NCI-H2227 treated with DMSO at 0.1 percent for 48 hours (cell line): ENCODE results near the gene PJA1.

ENCODE experiments used
- DNase-seq: peaks from one replicate; lab custom pipeline; 2025; lab: John Stamatoyannopoulos, UW

The PJA1 gene

DNA sequence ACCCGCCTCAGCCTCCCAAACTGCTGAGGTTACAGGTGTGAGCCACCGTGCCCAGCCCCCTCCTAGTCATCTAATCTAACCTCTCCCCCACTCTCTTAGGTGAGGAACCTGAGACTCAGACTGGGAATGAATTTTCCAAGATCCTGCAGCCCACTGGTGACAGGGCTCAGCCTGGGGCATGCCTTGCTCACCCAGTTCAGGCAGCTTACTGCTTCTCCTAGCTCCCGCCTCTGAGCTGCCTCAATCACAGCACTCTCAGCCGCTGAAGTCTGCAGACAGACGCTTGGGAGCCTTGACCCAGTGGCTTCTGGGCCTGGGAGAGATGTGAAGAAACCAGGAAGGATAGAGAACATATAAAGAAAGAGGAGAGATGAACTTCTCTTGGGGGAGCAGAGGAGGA lies 24.4 kb downstream of the PJA1 start:
- DNase-seq, result no peak

DNA sequence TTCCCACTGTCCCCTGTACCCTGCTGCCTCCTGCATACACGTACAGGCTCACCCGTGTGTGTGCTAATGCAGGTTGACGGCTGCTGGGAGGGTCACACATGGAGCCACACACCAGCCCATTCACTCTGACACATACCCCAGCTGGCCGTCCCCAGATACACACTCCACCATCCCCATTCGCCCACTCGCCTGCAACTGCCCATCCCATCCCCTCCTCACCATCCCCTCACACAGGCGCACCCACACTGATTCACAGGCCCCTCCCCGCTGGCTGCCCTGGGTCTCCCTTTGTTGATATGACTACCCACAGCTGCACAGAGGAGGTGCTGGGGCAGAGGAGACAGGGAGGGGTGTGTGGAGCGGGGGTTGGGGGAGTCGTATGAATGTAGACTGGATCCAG lies 25.7 kb downstream of the PJA1 start:
- no peak for DNase-seq

DNA sequence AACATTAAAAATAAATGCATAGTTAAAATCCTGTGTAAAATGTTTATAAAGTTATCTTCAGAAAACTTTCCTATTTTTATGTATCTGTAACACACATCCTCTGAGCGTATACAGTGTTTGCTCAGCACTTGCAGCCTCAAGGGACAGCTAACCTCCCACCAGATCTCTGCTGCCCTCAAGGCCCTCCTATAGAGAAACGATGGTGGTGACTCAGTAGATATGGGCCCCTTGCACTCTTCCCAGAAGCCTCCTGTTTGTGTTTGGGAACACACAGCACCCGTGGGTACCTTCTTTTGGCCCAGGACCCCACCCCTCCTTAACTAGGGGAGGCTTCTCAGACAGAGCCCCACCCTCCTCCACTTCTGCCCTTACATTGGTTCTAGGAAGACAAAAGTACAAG lies 26.7 kb downstream of the PJA1 start:
- DNase-seq, result no peak

DNA sequence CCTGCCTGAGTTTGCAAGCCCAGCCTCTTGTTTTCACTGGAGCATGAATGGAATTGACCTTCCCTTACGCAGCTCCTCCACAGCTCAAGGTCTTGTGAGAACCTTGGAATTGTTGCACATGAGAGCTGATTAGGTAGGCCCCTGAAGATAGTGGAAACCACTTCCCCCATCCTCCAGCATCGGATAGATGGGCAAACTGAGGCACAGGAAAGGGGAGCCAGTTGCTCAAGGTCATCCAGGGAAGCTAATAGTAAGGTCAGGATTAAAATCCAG lies 27.2 kb downstream of the PJA1 start:
- DNase-seq, result no peak

DNA sequence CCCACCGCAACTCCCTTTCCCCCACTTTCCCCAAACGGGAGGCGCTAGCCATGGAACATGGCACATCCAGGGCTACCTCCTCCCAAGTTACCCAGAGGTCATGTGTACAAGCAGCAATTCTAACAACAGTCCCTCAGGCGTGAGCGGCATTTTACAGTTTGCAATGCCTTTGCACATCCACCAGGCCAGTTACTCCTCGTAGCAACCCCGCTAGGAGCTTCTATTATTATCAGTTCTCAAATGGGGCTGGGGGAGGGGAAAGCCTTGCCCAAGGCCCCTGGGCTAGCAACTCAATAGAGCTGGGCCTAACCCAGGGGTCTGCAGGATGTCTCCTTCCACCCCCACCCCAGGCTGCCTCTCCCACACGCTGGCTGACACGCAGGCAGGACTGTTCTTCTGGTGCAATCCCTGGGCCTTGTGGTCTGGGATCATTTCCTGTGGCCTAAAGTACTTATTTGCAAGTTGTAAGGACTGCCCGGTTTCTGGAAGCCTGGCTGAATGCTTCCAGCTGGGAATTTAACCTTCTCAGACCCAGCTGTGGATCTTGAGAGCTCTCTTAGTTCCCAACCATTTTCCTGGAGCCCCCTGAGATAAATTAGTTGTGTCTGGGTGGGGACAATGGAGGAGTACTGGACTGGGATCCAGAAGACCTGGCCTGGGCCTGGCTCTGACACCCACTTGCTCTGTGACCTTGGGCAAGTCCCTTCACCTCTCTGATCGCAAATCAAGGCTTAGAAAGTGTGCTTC lies 27.7 kb downstream of the PJA1 start:
- DNase-seq, result peak; percentile 61

DNA sequence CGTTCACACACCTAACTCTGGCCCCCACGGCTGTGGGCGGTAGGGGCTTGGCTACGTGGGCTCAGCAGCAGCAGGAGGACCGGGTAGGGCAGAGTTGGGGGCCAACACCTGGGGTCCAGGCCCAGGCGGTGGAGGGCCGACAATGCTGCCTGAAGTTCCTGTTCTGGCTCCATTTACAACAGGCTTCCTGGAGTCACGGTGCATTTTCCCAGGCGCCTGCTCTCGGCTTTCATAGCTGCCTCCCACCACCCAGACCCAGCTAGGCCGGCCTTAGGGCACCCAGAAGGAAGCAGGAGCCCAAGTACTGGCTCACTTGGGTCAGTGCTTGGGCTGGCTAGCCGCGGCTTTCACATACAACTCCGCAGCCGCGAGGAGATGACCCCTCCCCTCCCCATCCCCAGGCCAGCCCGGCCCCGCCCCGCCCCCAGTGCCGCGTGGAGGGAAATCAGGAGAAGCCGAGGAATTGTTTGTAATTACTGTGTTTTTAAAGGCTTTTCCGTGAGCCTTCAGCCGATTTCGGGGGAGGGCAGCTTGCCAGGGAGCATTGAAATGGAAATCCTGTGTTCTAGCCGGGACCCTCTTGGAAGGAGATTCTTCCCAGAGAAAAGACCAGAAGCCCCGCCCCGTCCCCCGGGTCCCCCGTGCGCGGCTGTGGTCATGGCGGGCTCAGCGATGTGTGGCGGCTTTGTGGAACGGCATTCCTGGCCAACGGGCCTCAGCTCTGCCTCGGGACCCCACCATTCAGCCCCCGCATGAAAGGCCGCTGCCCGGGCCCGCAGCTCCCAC lies 28.5 kb downstream of the PJA1 start:
- DNase-seq, result peak; percentile 63

DNA sequence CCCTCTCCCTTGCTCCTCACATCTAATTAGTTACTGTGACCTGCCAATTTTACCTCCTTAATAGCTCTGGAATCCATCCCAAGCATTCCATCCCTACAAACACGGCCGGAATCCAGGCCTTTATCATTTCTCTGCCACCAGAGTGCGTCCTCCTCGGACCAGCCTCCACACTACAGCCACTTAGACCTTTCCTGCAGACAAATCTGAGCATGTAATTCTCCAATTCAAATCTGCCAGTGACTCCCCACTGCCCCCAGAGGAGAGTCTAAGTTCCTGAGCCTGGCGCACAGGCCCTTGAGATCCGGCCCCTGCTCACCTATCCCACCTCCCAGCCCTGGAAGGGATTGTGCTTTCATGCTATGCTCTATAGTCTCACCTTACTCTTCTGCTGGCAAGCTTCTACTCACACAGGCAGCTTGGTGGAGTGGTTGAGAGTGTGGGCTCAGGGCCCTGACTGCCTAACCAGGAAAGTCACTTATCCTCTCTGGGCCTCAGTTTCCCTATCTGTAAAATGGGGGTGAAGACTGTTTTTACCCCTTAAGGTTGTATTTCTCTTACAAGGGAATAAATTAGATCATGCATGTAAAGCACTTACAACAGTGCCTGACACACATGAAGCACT lies 31.2 kb downstream of the PJA1 start:
- DNase-seq, result peak; percentile 41

DNA sequence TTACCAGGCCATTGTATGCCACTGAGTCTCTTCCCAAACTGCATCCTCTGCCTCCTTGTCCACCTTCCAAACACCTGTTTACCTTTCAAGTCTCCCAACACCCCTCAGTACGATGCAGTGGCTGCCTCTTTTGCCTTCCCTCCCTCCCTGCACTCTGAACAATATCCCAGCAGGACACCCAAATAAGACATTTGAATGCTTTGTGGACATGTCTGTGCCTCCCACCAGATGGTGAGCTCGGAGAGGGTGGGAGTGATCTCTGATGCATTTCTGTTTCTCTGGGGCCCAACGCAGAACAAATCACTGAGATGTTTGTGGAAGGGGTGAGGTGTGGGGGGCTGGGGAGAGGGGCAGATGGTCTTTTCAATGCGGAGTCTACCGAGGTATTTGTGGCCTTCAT lies 33.4 kb downstream of the PJA1 start:
- peak; percentile 49 for DNase-seq

DNA sequence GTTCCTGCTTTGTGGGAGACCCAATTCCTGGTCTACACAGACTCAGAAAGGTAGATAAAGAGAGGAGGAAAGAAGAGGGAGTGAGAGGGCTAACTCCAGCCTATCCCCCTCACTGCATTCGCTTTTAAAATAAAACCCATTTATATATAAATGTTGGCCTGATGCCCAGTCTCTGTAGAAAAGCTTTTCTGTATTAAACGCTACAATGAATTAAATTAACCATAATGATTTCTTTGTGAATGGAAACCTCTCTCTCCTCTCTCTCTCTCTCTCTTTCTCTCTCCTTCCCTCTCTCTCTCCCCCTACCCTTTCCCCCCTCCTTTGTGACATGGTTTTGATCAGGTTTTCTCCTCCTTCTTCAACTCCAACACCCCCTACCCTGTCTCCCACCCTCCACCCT lies 34.8 kb downstream of the PJA1 start:
- DNase-seq, result peak; percentile 80

DNA sequence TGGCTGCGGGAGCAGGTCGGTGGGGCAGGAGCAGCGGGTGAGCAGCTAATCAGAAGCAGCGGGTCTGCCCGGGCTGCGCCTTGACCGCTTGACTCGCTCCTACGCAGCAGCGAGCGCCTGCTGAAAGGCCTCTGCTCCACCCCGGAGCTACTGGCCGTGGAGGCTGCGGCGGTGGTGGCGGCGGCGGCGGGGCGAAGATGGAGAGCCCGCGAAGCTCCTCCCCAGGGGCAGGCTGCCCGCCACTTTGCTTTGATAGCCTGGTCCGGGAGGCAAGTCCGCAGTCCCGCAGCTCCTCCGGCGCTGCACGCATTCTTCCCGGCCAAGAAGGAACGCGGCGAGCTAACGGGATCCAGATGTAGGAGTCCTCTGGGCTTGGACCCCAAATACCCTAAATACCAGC lies 36.7 kb downstream of the PJA1 start:
- DNase-seq, result peak; percentile 52

DNA sequence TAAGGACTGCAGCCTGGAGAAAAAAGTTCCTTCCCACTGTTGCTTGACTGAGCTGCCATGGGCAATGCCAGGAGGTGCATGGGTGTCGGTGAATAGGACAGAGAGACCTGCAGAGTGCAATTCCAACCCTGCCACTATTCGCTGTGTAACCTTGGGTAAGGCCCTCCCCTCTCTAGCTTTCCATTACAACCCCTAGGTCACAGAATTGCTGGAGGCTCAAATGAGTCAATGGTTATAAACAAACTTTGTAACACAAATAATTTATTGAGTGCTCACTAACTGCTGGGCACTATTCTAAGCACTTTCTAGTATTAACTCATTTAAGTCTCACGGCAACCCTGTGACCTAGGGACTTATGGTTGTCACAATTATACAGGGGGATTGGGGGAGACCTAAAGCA lies 37.8 kb downstream of the PJA1 start:
- DNase-seq, result no peak

DNA sequence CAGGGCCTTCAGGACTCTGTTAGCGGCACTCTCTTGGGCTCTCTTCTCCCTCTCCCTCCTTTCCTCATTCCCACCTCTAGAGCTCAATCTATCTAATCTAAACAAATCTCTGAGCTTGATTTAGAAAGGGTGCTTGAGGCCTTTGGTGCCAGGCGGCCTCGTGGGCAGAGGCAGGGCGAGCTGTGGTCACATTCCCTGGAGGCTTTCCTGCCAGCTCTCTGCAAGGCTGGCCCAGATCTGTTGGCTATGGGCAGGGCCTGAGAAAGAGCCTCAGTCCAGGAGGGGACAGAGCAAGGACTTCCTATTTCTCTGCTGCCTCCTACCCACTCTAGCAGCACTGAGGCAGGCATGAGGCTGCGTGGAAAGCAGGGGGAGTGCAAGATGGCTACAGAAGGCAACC lies 38.6 kb downstream of the PJA1 start:
- no peak for DNase-seq

DNA sequence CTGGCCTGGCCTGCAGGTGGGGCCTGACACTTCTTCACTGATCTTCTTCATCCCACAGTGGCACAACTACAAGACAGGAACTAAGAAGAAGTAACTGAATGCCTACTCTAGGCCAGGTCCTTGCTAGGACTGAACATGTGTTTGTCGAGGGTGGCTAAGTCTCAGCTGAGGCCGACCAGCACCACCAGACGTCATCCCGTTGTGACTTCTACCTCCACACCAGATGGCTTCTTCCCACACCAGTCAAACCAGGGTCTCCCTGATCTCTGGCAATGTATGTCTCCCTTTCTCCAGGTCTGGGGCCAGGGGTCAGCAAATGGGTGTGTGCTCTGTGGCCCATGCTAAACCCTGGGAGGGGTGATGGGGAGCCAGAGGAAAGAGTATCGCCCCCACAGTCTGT lies 40.2 kb downstream of the PJA1 start:
- no peak for DNase-seq

DNA sequence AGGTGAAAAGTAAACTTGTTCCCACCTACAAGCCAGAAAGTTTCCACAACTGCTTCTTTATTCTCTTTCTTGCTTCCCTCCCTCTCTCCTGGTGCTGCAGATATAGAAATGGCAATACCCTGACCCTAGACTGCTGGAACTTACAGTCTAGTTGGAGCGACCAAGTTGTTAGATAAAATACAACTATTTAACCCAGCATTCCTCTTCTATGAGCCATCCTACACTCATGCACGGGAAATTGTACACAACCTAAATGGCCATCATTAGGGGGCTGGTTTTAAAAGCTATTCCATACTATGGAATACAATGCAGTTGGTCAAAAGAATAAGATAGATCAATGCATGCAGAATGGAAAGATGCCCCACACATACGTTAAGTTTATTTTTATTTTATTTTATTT lies 41.1 kb downstream of the PJA1 start:
- no peak for DNase-seq

DNA sequence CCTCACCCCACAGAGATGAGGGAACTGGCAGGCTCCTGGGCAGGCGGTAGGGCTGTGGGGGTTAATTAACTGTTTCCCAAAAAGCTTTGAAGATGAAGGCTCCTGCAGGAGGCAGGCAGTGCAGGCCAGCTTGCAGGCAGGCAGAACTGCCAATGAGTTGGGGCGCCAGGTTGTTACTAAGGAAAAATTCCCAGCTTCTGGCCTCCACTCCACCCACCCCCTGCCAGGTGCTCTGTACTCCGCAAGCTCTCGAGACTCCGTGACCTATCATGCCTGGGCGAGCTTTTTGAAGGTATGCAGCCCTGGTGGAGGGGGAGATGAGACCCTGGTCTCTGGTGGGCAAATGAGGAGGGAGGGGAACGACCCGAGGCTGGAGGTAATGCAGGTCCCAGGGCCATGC lies 41.8 kb downstream of the PJA1 start:
- DNase-seq, result no peak

DNA sequence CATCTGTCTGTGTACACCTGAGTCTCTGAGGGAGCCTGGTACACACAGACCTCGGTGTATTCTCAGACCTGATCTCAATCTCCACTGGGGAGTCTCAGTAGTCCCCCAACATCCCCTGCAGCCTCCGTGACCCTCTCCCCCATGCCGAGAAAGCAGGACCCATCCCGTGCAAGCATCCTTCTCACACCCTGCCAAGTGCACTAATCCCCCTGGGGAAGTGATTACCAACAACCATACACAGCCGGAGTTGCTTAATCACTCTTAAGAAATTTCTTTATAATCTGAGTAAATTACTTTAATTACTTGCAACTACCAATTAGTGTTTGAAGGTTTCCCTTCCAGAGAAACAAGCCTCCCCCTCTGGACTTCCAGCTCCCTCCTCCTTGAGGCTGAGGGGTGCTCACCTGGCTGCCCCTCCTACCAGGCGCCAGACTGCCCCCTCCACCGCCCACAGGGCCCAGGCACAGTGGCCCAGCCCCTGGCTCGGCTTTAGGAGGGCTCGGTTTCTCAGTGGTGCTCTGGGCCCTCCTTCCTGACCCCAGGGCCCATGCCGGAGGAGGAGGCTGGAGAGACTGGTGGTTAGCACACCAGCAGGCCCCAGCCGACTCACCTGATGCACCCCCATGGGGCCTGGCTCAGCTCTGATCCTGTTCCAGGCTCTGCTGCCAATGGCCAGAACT lies 43.8 kb downstream of the PJA1 start:
- no peak for DNase-seq

DNA sequence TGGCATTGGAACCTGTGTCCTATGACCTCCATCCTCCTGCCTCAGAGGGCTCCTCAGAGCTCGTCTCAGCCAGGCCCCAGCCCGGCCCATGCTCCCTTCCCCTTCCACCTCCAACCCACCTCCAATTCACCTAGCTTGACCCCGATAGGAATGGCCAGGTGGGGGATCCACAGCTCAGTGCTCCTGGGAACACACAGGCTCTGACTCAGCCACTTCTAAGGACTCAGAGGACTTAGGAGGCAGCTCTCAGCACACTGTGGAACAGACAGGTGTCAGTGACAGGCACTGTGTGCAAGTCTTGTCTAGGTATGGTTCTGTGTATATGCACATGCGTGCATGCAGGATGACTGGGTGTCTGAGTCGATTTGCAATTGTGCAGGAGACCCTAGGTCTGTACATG lies 44.8 kb downstream of the PJA1 start:
- no peak for DNase-seq

DNA sequence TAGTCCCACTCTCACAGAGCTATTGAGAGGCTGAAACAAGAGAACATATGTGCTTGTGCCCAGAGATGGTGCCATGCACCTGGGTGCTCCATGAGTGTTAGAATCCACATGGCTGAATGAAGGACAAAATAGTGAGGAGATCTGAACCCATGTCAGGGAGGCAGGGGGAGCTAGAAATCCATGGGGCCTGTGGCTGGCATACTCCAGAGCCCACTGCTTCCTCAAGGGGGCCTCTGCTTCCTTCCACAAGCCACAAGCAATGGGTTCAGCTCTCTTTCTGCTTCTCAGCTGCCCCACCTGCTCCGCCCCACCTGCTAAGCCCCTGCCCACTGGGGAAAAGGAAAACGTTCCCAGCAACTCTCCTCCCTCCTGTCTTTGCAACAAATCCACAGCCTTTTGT lies 46.1 kb downstream of the PJA1 start:
- no peak for DNase-seq

DNA sequence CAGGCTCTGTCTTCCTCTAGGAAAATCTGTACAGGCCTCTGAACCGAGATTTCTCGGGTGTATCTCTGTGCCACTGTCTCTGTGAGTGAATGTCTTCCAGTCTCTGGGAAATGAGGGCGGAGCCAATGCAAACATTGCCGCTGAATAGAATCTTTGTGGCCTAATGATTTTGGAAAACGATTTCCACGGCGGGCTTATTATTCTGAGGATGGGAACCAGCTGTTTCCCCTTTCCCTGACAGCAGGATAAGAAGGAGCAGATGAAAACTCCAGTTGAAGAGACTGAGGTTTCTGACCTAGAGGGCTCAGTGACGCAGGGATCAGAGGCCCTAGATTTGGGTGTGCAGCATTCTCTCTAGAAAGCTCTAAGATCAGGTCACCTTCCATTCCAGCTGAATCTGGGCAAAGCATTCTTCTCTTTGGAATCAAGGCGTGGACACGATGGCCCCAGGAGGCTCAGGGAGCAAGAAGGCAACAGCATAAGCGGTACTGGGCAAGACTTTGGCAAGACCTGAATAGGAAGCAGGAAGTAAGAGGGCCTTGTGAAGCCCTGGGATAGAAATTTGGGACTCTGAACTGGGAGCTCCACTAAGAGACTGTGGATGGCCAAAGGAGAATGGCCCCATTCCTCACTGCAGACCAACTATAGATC lies 47.3 kb downstream of the PJA1 start:
- no peak for DNase-seq

DNA sequence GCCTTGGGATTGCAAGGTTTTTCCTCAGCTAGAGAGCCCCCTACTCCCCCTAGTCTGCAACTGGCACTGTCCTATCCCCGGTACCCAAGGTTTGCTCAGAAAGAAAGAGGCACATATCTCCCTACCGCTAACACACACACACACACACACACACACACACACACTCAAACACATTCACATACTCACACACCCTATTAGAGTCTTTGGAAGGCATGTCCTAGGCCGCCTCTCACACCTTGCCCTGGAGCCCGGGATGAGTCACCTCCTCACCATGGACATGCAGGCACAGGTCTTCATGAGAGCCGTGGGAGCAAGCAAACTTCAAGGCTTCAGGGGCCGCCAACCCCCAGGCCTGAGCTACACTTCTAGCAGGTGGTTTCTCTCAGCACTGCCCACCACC lies 49.2 kb downstream of the PJA1 start:
- no peak for DNase-seq

DNA sequence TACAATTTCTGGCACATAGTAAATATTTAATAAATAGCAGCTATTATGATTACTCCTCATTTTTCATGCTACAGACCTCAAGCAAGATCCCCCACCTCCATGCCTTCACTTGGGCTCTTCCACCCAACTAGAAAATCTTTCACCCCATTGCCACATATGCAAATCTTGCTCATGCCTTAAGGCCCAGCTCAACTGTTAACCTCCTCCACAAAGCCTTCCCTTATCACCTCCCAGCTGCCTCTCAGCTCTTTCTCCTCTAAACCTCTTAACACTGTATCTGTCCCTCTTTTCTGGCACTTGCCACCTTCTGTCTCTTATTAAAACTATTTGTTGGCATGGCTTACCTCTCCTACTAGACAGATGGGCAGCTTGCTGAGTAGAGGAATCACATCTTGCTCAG lies 51.5 kb downstream of the PJA1 start:
- no peak for DNase-seq
